ENCODE measurements around the gene UQCRC2. TPM values are rescaled to one million over a fixed set of nuclear protein-coding genes. Genes with fewer than 3 reads are reported as not detected.

UQCRC2 gene
- total RNA-seq, 1 experiment from 2014 or later, result 249 TPM

GRCh38 chr16:22012241-22012640, 59.1 kb downstream of the UQCRC2 start:
- H3K4me2 ChIP-seq (ENCODE audit: low read length), result no peak overlapping the region
- DNase-seq (ENCODE audit: low read depth, low spot score), result no peak
- ChIA-PET POLR2A (interaction anchor here (1.5 kb wide), 1 partner anchor 14 kb away, joined by 4 read pairs; no protein-coding TSS in a partner anchor), RAD21 (ENCODE audit: low non-redundant PET in 1 of 2, low total read pairs in 2 of 2, uncharacterized antibody in 2 of 2, unreplicated experiment in 2 of 2) (no interaction called here), CTCF (interaction anchor here (0.8 to 7.6 kb wide), 2 partner anchors 10 to 66 kb away, joined by 3 to 57 read pairs; no protein-coding TSS in a partner anchor)
- ATAC-seq, result no peak
- no peaks in the 10 kb centered on the region for H4K20me1 ChIP-seq (ENCODE audit: insufficient read depth)
- no TSS peak for BruUV-seq (replicated peaks)
- H2AFZ ChIP-seq (ENCODE audit: low read depth, low read length, poor library complexity, severe bottlenecking), result no peak overlapping the region
- H3K9ac ChIP-seq (ENCODE audit: low read length), result no peak overlapping the region
- H3K36me3 ChIP-seq (ENCODE audit: control insufficient read depth in 1 of 2, insufficient read depth in 2 of 2, low read length in 2 of 2), result no peaks in the 10 kb centered on the region
- intact Hi-C loops (cut with micrococcal nuclease), result no loop called here
- H3K27me3 ChIP-seq (ENCODE audit: insufficient read depth, low read length), result no peaks in the 10 kb centered on the region
- TF ChIP-seq RAD21 (IDR thresholded peaks at IDR 0.05; ENCODE audit: low read depth) (no peak), MAX (IDR thresholded peaks at IDR 0.05) (no peak), JUND (IDR thresholded peaks at IDR 0.05) (no peak), POLR2A (IDR thresholded peaks at IDR 0.05; ENCODE audit: borderline replicate concordance, extremely low read depth, insufficient read depth, insufficient read length) (no peak), EZH2phosphoT487 (IDR thresholded peaks at IDR 0.05; ENCODE audit: borderline replicate concordance) (no peak)
- TF ChIP-seq, protein P1, sequence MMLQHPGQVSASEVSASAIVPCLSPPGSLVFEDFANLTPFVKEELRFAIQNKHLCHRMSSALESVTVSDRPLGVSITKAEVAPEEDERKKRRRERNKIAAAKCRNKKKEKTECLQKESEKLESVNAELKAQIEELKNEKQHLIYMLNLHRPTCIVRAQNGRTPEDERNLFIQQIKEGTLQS (IDR thresholded peaks at IDR 0.05), result no peak
- H3K27ac ChIP-seq (ENCODE audit: low read depth, low read length), result no peak overlapping the region
- no peaks in the 10 kb centered on the region for H3K9me2 ChIP-seq (ENCODE audit: insufficient read depth)
- no peak overlapping the region for H3K4me3 ChIP-seq (replicated peaks in 1 of 2; ENCODE audit: low read depth in 1 of 2, low read length in 2 of 2)
- peaks cover 20 to 59% of the 10 kb centered on the region in 2 experiments; a peak in 3 of 4 replicates for H3K4me1 ChIP-seq (ENCODE audit: control insufficient read depth in 1 of 2, insufficient read depth in 2 of 2, low read length in 2 of 2)
- no peaks in the 10 kb centered on the region for H3K9me3 ChIP-seq (ENCODE audit: control insufficient read depth in 1 of 2, insufficient read depth in 1 of 2, low read depth in 1 of 2, low read length in 2 of 2)
- peaks cover 96% of the 10 kb centered on the region for H3K79me2 ChIP-seq (ENCODE audit: insufficient read depth, low read length)

DNA sequence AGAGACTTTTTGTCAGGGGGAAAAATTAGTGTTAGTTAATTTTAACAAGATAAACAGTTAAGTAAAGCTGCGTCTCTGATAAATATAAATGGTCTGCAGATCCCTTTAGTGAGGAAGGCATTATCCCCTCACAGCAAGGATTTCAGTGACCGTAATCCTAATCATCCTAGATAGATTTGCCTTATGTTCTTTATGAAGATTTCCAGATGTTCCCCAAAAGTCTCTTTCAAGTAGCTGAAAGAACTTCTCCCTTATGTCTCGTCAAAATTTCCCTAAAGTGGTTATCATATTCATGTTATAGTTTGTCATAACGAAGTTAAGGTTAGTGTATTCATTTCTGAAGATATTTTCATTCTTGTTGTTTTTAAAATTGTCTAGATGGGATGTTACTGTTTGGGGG, 60.3 kb downstream of the UQCRC2 start:
- Histone ChIP-seq H3K79me2 (ENCODE audit: insufficient read depth, low read length) (peaks cover 100% of the 10 kb centered on the region), H3K27me3 (ENCODE audit: insufficient read depth, low read length) (no peaks in the 10 kb centered on the region), H3K9me2 (ENCODE audit: insufficient read depth) (no peaks in the 10 kb centered on the region), H3K4me3 (replicated peaks in 1 of 2; ENCODE audit: low read depth in 1 of 2, low read length in 2 of 2) (no peak overlapping the region), H3K9me3 (ENCODE audit: control insufficient read depth in 1 of 2, insufficient read depth in 1 of 2, low read depth in 1 of 2, low read length in 2 of 2) (no peaks in the 10 kb centered on the region), H3K4me2 (ENCODE audit: low read length) (no peak overlapping the region), H3K27ac (ENCODE audit: low read depth, low read length) (no peak overlapping the region), H2AFZ (ENCODE audit: low read depth, low read length, poor library complexity, severe bottlenecking) (no peak overlapping the region), H3K4me1 (ENCODE audit: control insufficient read depth in 1 of 2, insufficient read depth in 2 of 2, low read length in 2 of 2) (peaks cover 30 to 70% of the 10 kb centered on the region in 2 experiments), H4K20me1 (ENCODE audit: insufficient read depth) (no peaks in the 10 kb centered on the region), H3K9ac (ENCODE audit: low read length) (no peak overlapping the region), H3K36me3 (ENCODE audit: control insufficient read depth in 1 of 2, insufficient read depth in 2 of 2, low read length in 2 of 2) (no peaks in the 10 kb centered on the region)
- DNase-seq (ENCODE audit: low read depth, low spot score), result no peak
- intact Hi-C loops (cut with micrococcal nuclease), result no loop called here
- no peak for ATAC-seq
- POLR2A ChIA-PET, result interaction anchor here (0.9 kb wide), 1 partner anchor 33 kb away, joined by 6 read pairs; no protein-coding TSS in a partner anchor
- CTCF ChIA-PET, result no interaction called here
- RAD21 ChIA-PET (ENCODE audit: low non-redundant PET in 1 of 2, low total read pairs in 2 of 2, uncharacterized antibody in 2 of 2, unreplicated experiment in 2 of 2), result no interaction called here
- BruUV-seq (replicated peaks), result no TSS peak
- TF ChIP-seq, protein P2, sequence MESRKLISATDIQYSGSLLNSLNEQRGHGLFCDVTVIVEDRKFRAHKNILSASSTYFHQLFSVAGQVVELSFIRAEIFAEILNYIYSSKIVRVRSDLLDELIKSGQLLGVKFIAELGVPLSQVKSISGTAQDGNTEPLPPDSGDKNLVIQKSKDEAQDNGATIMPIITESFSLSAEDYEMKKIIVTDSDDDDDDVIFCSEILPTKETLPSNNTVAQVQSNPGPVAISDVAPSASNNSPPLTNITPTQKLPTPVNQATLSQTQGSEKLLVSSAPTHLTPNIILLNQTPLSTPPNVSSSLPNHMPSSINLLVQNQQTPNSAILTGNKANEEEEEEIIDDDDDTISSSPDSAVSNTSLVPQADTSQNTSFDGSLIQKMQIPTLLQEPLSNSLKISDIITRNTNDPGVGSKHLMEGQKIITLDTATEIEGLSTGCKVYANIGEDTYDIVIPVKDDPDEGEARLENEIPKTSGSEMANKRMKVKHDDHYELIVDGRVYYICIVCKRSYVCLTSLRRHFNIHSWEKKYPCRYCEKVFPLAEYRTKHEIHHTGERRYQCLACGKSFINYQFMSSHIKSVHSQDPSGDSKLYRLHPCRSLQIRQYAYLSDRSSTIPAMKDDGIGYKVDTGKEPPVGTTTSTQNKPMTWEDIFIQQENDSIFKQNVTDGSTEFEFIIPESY (IDR thresholded peaks at IDR 0.05; ENCODE audit: extremely low read depth, insufficient replicate concordance, low read length), result no peak
- TF ChIP-seq CEBPB (IDR thresholded peaks at IDR 0.05; ENCODE audit: low read depth) (no peak), TCF7L2 (IDR thresholded peaks at IDR 0.05; ENCODE audit: borderline replicate concordance, extremely low read depth, insufficient read depth, insufficient read length) (no peak), MAX (IDR thresholded peaks at IDR 0.05) (no peak), FOSL1 (IDR thresholded peaks at IDR 0.05; ENCODE audit: low read depth) (no peak), RAD21 (IDR thresholded peaks at IDR 0.05; ENCODE audit: low read depth) (no peak), EGR1 (IDR thresholded peaks at IDR 0.05; ENCODE audit: low read depth) (no peak), SIN3A (IDR thresholded peaks at IDR 0.05; ENCODE audit: low read depth) (no peak), YY1 (IDR thresholded peaks at IDR 0.05; ENCODE audit: extremely low read depth, insufficient replicate concordance, low read depth, low read length) (no peak)
- TF ChIP-seq, protein P3, sequence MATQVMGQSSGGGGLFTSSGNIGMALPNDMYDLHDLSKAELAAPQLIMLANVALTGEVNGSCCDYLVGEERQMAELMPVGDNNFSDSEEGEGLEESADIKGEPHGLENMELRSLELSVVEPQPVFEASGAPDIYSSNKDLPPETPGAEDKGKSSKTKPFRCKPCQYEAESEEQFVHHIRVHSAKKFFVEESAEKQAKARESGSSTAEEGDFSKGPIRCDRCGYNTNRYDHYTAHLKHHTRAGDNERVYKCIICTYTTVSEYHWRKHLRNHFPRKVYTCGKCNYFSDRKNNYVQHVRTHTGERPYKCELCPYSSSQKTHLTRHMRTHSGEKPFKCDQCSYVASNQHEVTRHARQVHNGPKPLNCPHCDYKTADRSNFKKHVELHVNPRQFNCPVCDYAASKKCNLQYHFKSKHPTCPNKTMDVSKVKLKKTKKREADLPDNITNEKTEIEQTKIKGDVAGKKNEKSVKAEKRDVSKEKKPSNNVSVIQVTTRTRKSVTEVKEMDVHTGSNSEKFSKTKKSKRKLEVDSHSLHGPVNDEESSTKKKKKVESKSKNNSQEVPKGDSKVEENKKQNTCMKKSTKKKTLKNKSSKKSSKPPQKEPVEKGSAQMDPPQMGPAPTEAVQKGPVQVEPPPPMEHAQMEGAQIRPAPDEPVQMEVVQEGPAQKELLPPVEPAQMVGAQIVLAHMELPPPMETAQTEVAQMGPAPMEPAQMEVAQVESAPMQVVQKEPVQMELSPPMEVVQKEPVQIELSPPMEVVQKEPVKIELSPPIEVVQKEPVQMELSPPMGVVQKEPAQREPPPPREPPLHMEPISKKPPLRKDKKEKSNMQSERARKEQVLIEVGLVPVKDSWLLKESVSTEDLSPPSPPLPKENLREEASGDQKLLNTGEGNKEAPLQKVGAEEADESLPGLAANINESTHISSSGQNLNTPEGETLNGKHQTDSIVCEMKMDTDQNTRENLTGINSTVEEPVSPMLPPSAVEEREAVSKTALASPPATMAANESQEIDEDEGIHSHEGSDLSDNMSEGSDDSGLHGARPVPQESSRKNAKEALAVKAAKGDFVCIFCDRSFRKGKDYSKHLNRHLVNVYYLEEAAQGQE (IDR thresholded peaks at IDR 0.05; ENCODE audit: low read depth), result no peak
- TF ChIP-seq, protein P1 (IDR thresholded peaks at IDR 0.05), result no peak
